ENCODE data around the gene GNPTAB. TPM values are rescaled to one million over a fixed set of nuclear protein-coding genes. Genes with fewer than 3 reads are reported as not detected.

GNPTAB gene
- total RNA-seq, 4 donors from 2014 or later: 27.1 to 91.6 (median 31.3) TPM

DNA sequence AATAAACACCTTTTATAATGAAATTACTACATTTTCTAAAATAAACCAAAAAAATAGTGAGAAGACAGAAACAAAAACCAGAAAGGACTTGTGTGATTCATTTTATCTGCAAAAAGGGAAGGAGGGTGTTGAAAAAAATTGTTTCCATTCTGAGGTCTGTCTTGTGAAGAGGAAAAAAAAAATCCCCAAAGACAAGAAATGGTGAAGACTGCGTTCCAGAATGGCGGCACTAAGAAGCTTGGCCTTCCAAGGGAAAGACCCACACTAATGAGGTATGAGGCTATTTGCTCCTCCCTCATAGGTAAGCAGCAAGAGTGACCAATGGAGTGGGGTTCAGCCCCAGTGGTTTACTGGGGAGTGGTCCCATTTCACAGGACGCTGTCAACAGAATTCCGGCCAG lies 35.0 kb downstream of the GNPTAB start:
- Histone ChIP-seq H3K36me3 (no peaks in the 10 kb centered on the region), H3K27ac (no peak overlapping the region), H3K4me3 (no peak overlapping the region), H3K4me1 (peaks cover 0 to 7% (median 0%) of the 10 kb centered on the region in 4 donors), H3K9me3 (no peaks in the 10 kb centered on the region), H3K27me3 (no peaks in the 10 kb centered on the region)
- TF ChIP-seq, protein P1, sequence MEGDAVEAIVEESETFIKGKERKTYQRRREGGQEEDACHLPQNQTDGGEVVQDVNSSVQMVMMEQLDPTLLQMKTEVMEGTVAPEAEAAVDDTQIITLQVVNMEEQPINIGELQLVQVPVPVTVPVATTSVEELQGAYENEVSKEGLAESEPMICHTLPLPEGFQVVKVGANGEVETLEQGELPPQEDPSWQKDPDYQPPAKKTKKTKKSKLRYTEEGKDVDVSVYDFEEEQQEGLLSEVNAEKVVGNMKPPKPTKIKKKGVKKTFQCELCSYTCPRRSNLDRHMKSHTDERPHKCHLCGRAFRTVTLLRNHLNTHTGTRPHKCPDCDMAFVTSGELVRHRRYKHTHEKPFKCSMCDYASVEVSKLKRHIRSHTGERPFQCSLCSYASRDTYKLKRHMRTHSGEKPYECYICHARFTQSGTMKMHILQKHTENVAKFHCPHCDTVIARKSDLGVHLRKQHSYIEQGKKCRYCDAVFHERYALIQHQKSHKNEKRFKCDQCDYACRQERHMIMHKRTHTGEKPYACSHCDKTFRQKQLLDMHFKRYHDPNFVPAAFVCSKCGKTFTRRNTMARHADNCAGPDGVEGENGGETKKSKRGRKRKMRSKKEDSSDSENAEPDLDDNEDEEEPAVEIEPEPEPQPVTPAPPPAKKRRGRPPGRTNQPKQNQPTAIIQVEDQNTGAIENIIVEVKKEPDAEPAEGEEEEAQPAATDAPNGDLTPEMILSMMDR (IDR thresholded peaks at IDR 0.05): no peak
- TF ChIP-seq POLR2A (IDR thresholded peaks at IDR 0.05): no peak
- no peak for DNase-seq

DNA sequence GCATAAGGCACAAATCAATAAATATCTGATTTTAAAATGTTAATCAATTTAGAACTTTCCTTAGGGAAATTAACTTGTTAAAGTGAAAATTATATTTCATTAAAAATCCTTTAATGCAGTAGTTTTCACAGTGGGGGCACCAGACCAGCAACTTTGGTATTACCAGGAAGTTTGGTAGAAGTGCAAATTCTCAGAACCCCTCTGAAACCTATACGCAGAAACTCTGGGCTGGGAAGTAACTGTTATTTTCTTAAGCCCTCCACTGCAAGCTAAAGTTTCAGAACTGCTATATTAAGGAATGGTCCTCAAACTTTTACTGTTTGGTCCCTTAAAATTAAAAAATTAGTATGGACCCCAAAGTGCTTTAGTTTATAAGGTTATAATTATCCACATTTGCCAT lies 35.7 kb downstream of the GNPTAB start:
- DNase-seq: no peak
- H3K4me1 ChIP-seq: peaks cover 0 to 7% (median 0%) of the 10 kb centered on the region in 4 donors
- H3K36me3 ChIP-seq: no peaks in the 10 kb centered on the region
- no peaks in the 10 kb centered on the region for H3K9me3 ChIP-seq
- TF ChIP-seq, protein P1 (IDR thresholded peaks at IDR 0.05): no peak
- no peak for TF ChIP-seq POLR2A (IDR thresholded peaks at IDR 0.05)
- H3K4me3 ChIP-seq: no peak overlapping the region
- H3K27ac ChIP-seq: no peak overlapping the region
- no peaks in the 10 kb centered on the region for H3K27me3 ChIP-seq

DNA sequence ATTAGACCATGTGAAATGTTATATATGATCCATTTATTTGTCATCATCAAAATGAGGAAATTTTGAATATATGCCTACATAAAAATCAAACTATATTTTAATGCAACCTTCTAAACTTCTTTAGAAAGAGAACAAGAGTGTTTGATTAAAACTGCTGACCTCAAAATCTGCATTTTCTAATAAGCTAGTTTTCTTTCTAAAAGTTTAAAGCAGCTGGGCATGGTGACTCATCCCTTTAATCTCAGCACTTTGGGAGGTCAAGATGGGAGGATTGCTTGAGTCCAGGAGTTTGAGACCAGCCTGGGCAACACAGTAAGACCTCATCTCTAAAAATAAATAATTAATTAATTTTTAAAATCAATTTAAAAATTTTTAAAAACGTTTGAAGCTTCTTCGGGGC lies 36.2 kb downstream of the GNPTAB start:
- Histone ChIP-seq H3K4me1 (peaks cover 0 to 7% (median 0%) of the 10 kb centered on the region in 4 donors), H3K9me3 (no peaks in the 10 kb centered on the region), H3K27me3 (no peaks in the 10 kb centered on the region), H3K36me3 (no peaks in the 10 kb centered on the region), H3K27ac (no peak overlapping the region), H3K4me3 (no peak overlapping the region)
- TF ChIP-seq POLR2A (IDR thresholded peaks at IDR 0.05): no peak
- TF ChIP-seq, protein P1 (IDR thresholded peaks at IDR 0.05): no peak
- DNase-seq: no peak

DNA sequence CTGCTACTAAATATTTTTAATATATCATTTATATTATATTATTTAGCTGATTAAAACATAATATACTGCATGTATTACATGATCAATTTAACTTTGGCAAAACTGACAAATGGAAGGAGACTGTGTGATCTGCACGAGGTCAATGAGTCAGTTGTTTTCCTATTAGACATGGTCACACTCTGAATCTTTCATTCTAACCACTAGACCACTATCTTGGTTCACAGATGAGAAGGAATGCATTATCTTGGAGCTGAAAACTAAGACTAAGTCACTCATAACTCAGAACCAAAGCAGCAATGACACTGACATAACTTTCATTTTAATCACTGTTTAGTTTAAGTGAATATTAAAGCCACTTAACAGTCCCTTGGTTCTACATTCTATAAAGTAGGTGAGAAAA lies 37.4 kb downstream of the GNPTAB start:
- Histone ChIP-seq H3K4me3 (no peak overlapping the region), H3K36me3 (peaks cover 0 to 6% (median 0%) of the 10 kb centered on the region in 3 donors), H3K4me1 (peaks cover 0 to 7% (median 0%) of the 10 kb centered on the region in 4 donors), H3K9me3 (no peaks in the 10 kb centered on the region), H3K27ac (no peak overlapping the region), H3K27me3 (no peaks in the 10 kb centered on the region)
- no peak for DNase-seq
- TF ChIP-seq POLR2A (IDR thresholded peaks at IDR 0.05): no peak
- TF ChIP-seq, protein P1 (IDR thresholded peaks at IDR 0.05): no peak

DNA sequence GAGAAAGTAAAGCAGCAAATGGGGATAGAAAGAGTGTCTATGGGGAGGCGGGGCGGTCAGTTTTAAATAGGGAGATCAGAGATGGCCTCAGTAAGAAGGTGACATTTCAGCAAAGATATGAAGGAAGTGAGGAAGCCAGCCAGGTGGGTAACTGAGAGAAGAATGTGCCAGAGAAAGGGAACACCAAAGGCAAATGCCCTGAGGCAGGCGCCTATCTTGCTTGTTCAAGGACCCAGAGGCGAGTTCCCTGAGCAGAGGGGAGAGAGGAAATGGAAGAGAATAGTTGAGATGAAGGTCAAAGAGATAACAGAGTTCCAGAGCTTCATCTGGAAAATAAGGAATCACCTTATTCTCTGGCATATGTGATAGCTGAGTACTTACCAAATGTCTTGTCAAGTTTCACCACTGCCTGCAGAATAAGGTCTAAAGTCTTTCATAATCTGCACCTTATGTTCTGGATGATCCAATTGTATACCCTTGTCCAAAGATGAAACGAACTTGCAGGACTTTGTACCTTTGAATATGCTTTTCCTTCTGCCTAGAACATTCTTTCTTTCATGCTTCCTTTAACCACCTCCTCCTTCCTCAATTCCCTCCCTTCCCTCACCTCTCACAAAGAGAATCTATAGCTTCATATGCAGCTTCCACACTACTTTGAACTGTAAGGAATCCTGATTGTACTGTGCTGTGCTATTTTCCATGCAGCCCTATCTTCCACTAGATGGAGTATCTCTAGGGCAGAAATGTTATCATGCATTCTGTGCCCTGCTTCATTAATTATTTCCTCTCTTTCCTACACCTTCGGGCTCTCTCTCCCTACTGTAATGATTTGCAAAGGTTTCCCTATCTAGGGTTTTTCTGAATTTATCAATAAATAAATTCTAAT lies 38.5 kb downstream of the GNPTAB start:
- no peak for TF ChIP-seq POLR2A (IDR thresholded peaks at IDR 0.05)
- TF ChIP-seq, protein P1 (IDR thresholded peaks at IDR 0.05): peak in 3 of 6 experiments; percentile 41 to 42 (median 42)
- Histone ChIP-seq H3K27me3 (no peaks in the 10 kb centered on the region), H3K4me3 (no peak overlapping the region), H3K9me3 (no peaks in the 10 kb centered on the region), H3K27ac (no peak overlapping the region), H3K36me3 (peaks cover 0 to 11% (median 0%) of the 10 kb centered on the region in 3 donors), H3K4me1 (peaks cover 0 to 7% (median 0%) of the 10 kb centered on the region in 4 donors)
- DNase-seq: no peak
